Activated CD4-positive, CD25-positive, alpha-beta regulatory T cell treated with anti-CD3 and anti-CD28 coated beads, Interleukin-2, amount 50 U/mL, for 72 hours (primary cell): ENCODE measurements around the gene SLC12A2.

Experiments
- DNase-seq: peaks from one replicate; pipeline ENCODE4 v3.0.0; 2021

Gene SLC12A2

GRCh38 chr5:128099944-128100343, 16.4 kb downstream of the SLC12A2 start:
- no peak for DNase-seq

DNA sequence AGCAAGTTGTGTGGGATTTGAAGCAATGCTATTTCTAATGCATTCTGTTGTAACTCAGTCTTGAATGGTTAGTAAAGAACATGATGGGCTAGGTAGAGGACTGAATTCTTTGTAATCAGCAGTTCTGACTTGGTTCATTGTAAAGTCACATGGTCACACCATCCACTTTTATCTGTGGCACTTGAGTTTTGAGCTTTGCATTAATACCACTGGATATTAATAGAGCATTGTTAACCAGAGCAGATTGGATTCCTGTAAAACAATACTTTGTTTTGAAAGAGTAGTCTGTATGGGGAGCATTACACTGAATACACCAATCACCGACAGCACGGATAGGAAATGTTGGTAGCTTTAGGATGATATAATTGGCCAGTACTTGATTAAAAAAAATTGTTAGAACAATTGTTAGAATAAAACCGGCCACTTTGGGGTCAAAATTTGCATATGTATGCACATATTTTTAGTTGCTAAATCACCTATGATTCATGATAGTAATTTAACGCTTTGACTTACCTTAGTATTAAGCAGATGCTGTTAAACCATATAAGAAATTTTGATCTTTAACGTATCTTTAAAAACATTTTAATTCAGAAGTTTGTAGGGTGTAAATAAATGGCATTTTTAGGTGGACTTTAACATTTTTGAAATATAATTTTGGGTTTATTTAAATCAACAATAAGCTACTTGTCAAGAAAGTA, 17.4 kb downstream of the SLC12A2 start:
- no peak for DNase-seq

DNA sequence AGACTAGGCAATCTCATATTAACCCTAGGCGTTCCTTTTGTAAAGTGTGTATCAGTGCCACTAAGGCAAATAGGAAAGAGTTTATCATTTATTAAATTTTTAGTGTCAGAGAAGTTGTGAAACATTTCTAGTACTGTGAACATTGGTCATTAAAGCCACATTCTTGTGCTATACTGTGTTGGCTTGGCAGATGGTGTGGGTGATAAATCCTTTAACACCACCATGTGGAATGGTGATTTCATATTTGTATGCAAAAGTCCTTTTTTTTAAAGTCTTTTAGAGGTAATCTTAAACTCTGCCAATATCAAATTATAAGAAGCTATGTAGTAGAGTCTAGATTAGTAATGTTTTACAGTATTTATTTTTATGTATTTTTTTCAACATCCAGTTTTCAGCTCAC, 18.1 kb downstream of the SLC12A2 start:
- DNase-seq, result no peak

DNA sequence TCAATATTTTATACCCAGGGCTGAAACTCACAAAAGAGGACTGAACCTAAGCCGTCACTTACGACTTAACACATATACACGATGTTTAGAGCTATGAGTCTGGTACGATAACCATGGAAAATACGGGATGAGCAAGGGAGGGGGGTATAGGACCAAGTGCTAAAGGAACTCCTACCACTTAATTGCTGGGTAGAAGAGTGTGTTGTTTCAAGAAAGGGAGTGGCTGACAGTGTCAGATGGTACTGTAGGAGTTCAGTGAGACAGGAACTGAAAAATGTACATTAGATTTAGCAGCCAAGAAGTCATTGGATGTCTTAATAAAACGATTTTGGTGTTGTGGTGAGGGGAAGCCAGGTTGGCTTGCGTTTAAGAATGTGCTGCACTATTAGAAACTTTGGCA, 21.6 kb downstream of the SLC12A2 start:
- DNase-seq, result no peak

- DNase-seq, result no peak
Observed at GRCh38 chr5:128109138-128109537, 25.6 kb downstream of the SLC12A2 start.

GRCh38 chr5:128109766-128110165, 26.2 kb downstream of the SLC12A2 start:
- DNase-seq, result no peak

GRCh38 chr5:128111818-128112448, 28.4 kb downstream of the SLC12A2 start:
- DNase-seq, result no peak

DNA sequence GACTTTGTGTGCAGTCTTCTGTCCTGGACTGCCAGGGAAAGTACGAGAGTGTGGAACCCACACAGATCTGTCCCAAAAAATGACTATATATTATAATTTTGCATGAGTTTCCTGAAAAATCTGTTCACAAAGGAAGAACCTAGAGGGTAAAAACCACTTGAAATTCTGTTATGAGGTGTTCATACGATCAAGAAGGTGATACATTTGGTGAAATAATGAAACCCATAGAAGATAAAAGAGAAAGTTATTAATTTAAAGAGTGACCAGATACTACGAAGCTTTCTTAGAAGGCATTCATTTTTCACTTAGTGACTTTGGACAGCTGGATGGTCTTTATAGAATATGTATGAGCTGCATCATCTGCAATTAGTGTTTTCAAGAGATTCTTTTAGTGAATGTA, 32.9 kb downstream of the SLC12A2 start:
- DNase-seq, result no peak

GRCh38 chr5:128118214-128118613, 34.6 kb downstream of the SLC12A2 start:
- DNase-seq, result no peak

GRCh38 chr5:128121651-128122050, 38.1 kb downstream of the SLC12A2 start:
- DNase-seq, result no peak

DNA sequence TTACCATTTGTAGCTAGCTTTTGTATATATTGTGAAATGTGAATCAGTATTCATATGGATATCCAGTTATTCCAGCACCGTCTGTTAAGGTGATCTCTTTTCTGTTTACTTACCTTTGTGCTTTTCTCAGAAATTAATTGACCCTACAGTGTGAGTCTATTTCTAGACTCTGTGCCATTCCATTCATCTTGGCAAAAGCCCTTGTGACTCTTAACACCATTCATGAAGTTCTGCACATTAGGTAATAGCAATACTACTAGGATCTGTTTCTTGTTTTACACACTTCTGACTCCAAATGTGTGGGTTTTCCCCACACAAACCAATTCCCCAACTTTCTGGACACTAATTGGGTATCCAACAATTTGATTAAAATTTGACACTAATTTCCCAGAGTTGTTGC, 40.4 kb downstream of the SLC12A2 start:
- no peak for DNase-seq

DNA sequence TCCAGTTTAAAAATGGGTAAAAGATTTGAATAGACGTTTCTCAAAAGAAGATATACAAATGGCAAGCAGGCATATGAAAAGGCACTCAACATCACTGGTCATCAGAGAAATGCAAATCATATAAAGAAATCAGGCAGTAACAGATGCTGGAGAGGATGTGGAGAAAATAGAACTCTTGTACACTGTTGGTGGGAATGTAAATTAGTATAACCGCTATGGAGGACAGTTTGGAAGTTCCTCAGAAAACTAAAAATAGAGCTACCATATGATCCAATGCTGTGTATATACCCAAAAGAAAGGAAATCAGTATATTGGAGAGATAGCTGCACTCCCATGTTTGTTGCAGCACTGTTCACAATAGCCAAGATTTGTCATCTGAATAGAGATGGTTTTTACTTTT, 42.7 kb downstream of the SLC12A2 start:
- no peak for DNase-seq

- DNase-seq, result no peak
Observed at GRCh38 chr5:128132499-128132898, 48.9 kb downstream of the SLC12A2 start.

GRCh38 chr5:128135286-128135685, 51.7 kb downstream of the SLC12A2 start:
- no peak for DNase-seq

GRCh38 chr5:128143911-128144310, 60.3 kb downstream of the SLC12A2 start:
- no peak for DNase-seq

DNA sequence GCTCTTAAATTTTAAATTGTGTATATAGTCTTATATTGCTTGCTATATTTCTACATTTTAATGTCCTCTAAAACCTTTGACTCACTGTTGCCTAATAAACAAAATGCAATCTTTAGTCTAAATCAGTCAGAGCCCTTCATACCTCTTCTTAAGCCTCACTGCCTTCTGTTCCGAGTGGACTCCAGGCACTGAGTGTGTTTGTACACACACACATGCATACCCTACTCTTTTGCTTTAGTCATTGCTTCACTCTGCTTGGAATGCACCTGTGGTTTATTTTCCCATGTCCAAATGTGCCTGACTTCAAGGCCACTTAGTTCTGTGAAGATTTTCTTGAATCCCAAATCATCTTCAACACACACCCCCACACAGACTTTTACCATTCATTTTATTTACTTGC, 60.9 kb downstream of the SLC12A2 start:
- DNase-seq, result no peak

GRCh38 chr5:128146671-128147070, 63.1 kb downstream of the SLC12A2 start:
- DNase-seq, result no peak

- DNase-seq, result no peak
Observed at GRCh38 chr5:128154943-128155342, 71.4 kb downstream of the SLC12A2 start.

DNA sequence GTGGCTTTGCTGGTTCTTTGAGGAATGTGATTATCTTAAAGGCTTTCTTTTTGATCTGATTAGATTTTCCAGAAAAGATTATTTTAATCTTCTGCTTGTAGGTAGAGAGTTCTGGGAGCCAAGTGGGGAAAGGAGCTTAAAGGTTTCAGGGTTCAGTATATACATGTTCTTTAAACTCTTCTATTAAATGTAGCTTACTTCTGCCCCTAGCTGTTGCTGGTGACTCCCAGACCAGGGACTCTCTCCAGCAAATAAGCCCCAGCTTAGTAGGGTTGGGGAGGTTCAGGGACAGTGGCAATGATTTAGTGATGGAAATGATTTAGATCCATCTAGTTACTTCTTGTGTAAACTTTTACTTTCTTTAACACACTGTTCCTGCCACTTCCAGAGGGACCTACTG, 72.2 kb downstream of the SLC12A2 start:
- no peak for DNase-seq

DNA sequence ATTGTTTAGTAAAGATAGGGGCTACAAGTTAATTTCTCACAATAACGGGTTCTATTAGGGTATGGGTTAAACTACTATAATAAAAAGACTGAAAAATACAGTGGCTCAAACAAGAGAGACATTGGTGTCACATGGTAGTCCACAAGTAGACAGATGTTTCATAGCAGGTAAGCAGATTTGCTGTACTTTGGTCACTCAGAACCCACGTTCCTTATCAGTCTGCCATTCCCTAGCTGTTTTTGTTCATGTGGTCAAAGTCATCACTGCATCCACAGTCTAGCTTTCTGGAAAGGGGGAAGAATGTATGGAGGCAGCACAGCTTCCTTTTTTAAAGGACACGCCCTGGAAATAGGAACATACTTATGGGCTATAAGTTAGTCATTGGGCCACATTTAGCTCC, 73.0 kb downstream of the SLC12A2 start:
- no peak for DNase-seq

DNA sequence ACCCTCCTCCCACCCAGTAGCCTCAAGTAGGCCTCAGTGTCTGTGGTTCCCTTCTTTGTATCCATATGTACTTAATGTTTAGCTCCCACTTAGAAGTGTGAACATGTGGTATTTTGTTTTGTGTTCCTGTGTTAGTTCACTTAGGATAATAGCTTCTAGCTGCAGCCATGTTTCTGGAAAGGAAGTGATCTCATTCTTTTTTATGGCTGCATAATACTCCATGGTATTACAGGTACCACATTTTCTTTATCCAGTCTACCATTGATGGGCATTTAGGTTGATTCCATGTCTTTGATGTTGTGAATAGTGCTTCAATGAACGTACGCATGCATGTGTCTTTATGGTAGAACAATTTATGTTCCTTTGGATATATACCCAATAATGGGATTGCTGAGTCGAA, 74.8 kb downstream of the SLC12A2 start:
- DNase-seq, result no peak

DNA sequence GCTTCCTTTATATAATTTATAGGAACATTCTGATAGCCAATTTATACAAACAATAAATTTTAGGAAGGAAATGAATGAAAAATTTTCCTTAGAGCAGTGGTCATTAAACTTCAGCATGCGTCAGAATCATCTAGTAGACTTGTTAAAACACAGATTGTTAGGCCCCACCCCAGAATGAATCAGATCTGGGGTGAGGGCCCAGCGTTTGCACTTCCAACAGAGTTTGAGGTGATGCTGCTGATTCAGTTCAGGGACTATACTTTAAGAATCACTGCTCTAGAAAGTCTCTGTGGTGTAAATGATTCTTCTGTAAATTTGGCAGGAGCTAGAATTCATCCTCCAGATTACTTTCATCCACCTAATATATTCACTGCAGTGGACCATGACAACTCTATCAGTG, 80.4 kb downstream of the SLC12A2 start:
- no peak for DNase-seq

- no peak for DNase-seq
Observed at GRCh38 chr5:128169401-128170017, 85.9 kb downstream of the SLC12A2 start.

GRCh38 chr5:128172102-128172501, 88.5 kb downstream of the SLC12A2 start:
- DNase-seq, result no peak

- DNase-seq, result no peak
Observed at GRCh38 chr5:128174951-128175350, 91.4 kb downstream of the SLC12A2 start.
